OCI-LY7 (cell line): ENCODE data around the gene OPCML.

ENCODE experiments used
- EZH2phosphoT487 ChIP-seq: fragments of 200-600 bp; sonication (generic); IDR thresholded peaks from 2 replicates; pipeline ENCODE4 v1.6.1; 2018; ENCODE audit warnings: low read depth, borderline replicate concordance, mild to moderate bottlenecking, mixed run types, antibody characterized with exemption, low read length, moderate library complexity, mixed read lengths
- TF ChIP-seq, protein P1 (sequence below): fragments of 200-600 bp; sonication (generic); conservative IDR thresholded peaks from 2 replicates; pipeline ENCODE4 v1.5.1; 2014; ENCODE audit warnings: mild to moderate bottlenecking, antibody characterized with exemption, low read length, moderate library complexity, mixed read lengths

DNA sequence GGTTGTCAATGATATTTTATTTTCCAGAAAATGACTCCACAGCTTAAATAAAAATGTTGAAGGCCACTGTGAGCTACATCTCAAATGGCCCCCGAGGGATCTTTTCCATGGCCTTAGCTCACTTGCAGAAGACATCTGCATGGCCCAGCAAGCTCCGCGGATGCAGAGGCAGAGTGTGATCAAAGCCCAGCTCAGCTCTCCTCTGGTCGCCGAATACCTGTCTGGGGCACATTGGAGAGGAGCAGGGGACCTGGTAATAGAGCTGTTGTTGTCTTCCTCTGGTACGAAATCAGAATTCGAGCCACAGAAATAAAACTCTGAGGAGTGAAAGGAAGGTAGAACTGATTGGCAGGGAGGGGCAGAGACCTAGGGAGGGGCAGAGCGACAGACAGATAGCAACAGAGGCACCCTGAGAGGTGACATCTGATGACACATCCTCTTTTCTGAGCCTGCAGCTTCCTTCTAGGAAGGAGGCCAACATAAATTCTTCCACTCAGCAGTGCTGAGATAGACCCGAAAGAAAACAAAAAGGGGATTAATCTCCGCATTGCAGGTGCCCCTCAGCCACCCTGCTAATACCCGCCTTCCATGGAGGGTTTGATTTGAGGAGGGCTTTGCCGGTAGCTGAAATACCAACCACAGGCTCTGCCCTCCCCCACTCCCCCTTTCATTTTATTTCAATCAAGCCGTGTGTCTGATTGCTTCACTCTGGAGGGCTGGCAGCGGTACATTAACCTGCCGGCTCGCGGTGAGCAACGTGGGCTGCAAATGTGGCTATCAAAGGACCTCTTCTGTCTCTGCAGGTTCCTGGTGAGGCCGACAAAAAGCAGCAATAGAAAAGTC lies 759.4 kb downstream of the OPCML start:
- TF ChIP-seq, protein P1, sequence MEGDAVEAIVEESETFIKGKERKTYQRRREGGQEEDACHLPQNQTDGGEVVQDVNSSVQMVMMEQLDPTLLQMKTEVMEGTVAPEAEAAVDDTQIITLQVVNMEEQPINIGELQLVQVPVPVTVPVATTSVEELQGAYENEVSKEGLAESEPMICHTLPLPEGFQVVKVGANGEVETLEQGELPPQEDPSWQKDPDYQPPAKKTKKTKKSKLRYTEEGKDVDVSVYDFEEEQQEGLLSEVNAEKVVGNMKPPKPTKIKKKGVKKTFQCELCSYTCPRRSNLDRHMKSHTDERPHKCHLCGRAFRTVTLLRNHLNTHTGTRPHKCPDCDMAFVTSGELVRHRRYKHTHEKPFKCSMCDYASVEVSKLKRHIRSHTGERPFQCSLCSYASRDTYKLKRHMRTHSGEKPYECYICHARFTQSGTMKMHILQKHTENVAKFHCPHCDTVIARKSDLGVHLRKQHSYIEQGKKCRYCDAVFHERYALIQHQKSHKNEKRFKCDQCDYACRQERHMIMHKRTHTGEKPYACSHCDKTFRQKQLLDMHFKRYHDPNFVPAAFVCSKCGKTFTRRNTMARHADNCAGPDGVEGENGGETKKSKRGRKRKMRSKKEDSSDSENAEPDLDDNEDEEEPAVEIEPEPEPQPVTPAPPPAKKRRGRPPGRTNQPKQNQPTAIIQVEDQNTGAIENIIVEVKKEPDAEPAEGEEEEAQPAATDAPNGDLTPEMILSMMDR, result no peak
- no peak for TF ChIP-seq EZH2phosphoT487
